Activated CD4-positive, alpha-beta T cell treated with anti-CD3 and anti-CD28 coated beads, Interleukin-2, amount 10 ng/mL, durations not matched to agents 24 days and 14 days (primary cell): ENCODE results near the gene EEIG2. TPM values are rescaled to one million over a fixed set of nuclear protein-coding genes. Genes with fewer than 3 reads are reported as not detected.

Source experiments
- DNase-seq: peaks from one replicate; pipeline ENCODE4 v3.0.0; 2022
- H3K27ac Mint-ChIP-seq: one replicate; pipeline ENCODE4 v1.8.0; 2022; ENCODE audit warnings: mild to moderate bottlenecking, mixed read lengths
- H3K27me3 Mint-ChIP-seq: one replicate; pipeline ENCODE4 v1.8.0; 2022; ENCODE audit warnings: mixed read lengths
- H3K36me3 Mint-ChIP-seq: one replicate; pipeline ENCODE4 v1.8.0; 2022; ENCODE audit warnings: low read depth, mild to moderate bottlenecking, mixed read lengths
- H3K4me1 Mint-ChIP-seq: one replicate; pipeline ENCODE4 v1.8.0; 2021; ENCODE audit warnings: mixed read lengths
- H3K4me3 Mint-ChIP-seq: one replicate; pipeline ENCODE4 v1.8.0; 2022; ENCODE audit warnings: mild to moderate bottlenecking, moderate library complexity, mixed read lengths
- H3K9me3 Mint-ChIP-seq: one replicate; pipeline ENCODE4 v1.8.0; 2021; ENCODE audit warnings: mixed read lengths
- intact Hi-C: fragments of 100-400 bp; cut with micrococcal nuclease; formaldehyde crosslinking; loops from one replicate; pipeline ENCODE4 v1.15.1; 2023
- total RNA-seq: library from RNA; stranded (reverse); gene quantifications from 2 replicates; pipeline ENCODE4 v1.2.3, GENCODE V29; 2022

The EEIG2 gene
- total RNA-seq, 1 donor from 2014 or later, result 14.0 TPM

DNA sequence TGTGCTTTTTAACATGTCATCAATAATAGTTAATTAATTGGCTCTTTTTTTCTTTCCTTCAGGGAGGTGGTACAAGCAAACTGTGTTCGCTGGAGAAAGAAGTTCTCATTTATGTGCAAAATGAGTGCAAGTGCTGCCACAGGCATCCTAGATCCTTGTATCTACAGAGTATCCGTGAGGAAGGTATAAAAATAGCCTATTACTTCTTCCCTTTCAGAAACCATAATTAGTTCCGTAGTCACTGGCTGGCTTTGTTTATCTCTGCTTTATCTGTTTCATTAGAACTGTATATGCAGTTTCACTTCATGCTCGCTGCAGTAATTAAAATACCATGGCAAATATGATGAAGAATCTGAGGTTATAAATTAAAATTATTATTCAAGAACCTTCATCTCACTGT is 40.6 kb downstream of the EEIG2 start:
- DNase-seq, result no peak
- no peak overlapping the region for H3K4me3 Mint-ChIP-seq

DNA sequence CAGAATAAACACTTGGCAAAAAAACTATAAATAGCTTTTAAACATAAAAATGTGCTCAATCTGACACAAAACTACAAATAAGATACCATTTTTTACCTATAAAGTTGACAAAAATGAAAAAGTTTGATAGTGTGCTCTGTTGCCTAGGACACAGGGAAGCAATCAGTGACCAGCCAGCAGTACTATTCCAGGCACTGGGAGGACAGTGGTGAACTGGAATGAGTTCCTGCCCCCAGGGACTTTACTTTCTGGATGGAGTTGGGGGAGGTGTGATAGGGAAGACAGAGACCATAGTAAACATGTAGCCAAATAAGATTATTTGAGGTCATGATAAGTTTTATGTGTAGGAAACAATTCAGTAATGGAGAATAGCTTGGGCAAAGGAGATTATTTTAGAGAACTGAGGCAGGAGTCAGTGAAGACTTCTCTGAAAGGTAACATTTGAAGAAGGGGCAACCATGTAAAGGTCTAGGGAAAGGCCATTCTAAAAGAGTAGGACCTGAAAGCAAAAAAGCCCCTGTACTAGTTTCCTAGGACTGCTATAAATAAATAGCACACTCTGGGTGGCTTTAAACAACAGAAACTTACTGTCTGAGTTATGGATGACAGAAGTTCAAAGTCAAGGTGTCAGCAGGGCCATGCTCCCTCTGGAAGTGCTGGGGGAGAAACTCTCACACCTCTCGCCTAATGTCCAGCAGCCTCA is 42.0 kb downstream of the EEIG2 start:
- Mint-ChIP-seq H3K36me3 (peaks cover 2% of the 10 kb centered on the region), H3K9me3 (no peaks in the 10 kb centered on the region), H3K27me3 (no peaks in the 10 kb centered on the region), H3K4me3 (no peak overlapping the region), H3K27ac (no peak overlapping the region), H3K4me1 (no peaks in the 10 kb centered on the region)
- intact Hi-C loops, result no loop called here
- no peak for DNase-seq

More for the DNA sequence above, 40.6 kb downstream of the EEIG2 start:
- Mint-ChIP-seq H3K9me3 (no peaks in the 10 kb centered on the region), H3K36me3 (no peaks in the 10 kb centered on the region), H3K4me1 (no peaks in the 10 kb centered on the region), H3K27me3 (no peaks in the 10 kb centered on the region), H3K27ac (no peak overlapping the region)
- intact Hi-C loops, result no loop called here

DNA sequence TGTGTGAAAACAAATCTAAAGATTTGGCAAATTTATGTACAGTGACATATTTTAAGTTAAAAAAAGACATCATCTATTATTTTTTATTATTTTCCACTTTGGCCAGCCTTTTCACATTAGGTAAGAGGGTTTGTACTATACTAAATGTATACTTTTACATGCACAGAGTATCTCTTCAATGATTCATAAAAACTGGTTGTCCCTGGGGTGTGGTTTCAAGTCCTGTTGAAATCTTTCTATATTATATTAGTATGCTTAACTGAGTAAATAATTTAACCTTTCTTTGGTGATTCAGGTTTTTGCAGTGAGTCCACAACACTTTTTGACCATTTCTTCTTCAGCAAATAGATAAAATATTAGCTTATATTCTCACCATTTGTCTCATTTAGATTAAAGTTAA is 45.7 kb downstream of the EEIG2 start:
- DNase-seq, result no peak
- peaks cover 3% of the 10 kb centered on the region for H3K4me1 Mint-ChIP-seq
- no peak overlapping the region for H3K4me3 Mint-ChIP-seq
- H3K9me3 Mint-ChIP-seq, result no peaks in the 10 kb centered on the region
- no peak overlapping the region for H3K27ac Mint-ChIP-seq
- peaks cover 11% of the 10 kb centered on the region for H3K36me3 Mint-ChIP-seq
- intact Hi-C loops, result no loop called here
- H3K27me3 Mint-ChIP-seq, result no peaks in the 10 kb centered on the region

DNA sequence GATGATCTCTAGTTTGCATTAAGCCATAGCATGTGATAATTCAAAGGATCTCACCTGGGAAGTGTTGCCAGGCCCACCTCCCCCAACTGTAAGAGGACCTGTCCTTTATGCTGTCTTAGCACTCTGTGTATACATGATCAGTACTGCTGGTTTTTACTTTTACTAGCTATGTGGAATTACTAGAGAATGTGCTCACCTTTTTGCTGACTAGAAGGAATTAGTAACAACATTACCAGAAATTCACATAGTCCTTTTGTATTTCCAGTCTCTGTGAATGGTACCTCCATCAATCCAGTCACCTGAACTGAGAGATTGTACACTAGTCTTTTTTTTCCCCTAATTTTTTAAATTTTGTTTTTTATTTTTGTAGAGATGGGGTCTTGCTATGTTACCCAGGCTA is 46.6 kb downstream of the EEIG2 start:
- intact Hi-C loops, result no loop called here

DNA sequence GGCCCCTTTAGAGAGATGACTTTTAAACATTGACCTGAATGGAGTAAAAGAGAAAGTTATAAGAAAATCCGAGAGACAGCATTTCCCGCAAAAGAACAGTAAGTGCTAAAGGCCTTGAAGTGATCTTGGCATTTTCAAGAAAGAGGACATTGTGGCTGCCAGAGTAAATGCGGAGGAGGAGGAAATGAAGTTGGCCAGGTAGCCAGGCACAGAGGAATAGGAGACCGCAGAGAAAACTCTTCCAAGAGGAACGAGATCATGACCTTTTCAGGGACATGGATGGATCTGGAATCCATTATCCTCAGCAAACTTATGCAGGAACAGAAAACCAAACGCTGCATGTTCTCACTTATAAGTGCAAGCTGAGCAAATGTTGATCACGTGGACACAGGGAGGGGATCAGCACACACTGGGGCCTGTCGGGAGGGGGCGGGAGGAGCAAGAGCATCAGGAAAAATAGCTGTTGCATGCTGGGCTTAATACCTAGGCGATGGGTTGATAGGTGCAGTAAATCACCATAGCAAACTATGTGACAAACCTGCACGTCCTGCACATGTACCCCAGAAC is 49.7 kb downstream of the EEIG2 start:
- Mint-ChIP-seq H3K36me3 (peaks cover 11% of the 10 kb centered on the region), H3K27ac (no peak overlapping the region), H3K4me3 (no peak overlapping the region), H3K4me1 (peaks cover 3% of the 10 kb centered on the region), H3K27me3 (no peaks in the 10 kb centered on the region), H3K9me3 (no peaks in the 10 kb centered on the region)
- DNase-seq, result no peak
- intact Hi-C loops, result no loop called here

More for the DNA sequence above, 46.6 kb downstream of the EEIG2 start:
- Mint-ChIP-seq H3K27ac (no peak overlapping the region), H3K36me3 (peaks cover 11% of the 10 kb centered on the region), H3K4me3 (no peak overlapping the region), H3K27me3 (no peaks in the 10 kb centered on the region), H3K4me1 (peaks cover 3% of the 10 kb centered on the region), H3K9me3 (no peaks in the 10 kb centered on the region)
- DNase-seq, result no peak

Other genes with a start within 250 kb of the EEIG2 start
- 0.26 and 0.40 TPM in 2 replicates for gene NBPF6, start 109.8 kb upstream of the EEIG2 start, total RNA-seq
- gene HENMT1, start 101.0 kb downstream of the EEIG2 start, total RNA-seq, result 17.5 and 17.7 TPM in 2 replicates
- gene PRPF38B, start 132.2 kb downstream of the EEIG2 start, total RNA-seq, result 89.2 and 90.3 TPM in 2 replicates
- gene FNDC7, start 152.8 kb downstream of the EEIG2 start, total RNA-seq, result not detected in 2 replicates
- 41.1 and 48.9 TPM in 2 replicates for gene STXBP3, start 186.6 kb downstream of the EEIG2 start, total RNA-seq